Natural killer cell treated with Interleukin-12 subunit alpha and Interleukin-12 subunit beta and Interleukin-15 and Interleukin-18, amount 100 ng/mL, for 72 hours (primary cell): ENCODE measurements around the gene TMEFF1. TPM values are rescaled to one million over a fixed set of nuclear protein-coding genes. Genes with fewer than 3 reads are reported as not detected.

Experiments
- ATAC-seq, 2 donors: fragments of 150-1000 bp; cut with Tn5 transposase in 1 of 2; sonication (Bioruptor Pico), chemical (Tn5 transposase) in 1 of 2; 2 replicates each; pipeline ENCODE4 v1.10.0; 2021
- DNase-seq: peaks from one replicate; pipeline ENCODE4 v3.0.0; 2022; ENCODE audit warnings: low spot score
- H3K27ac Mint-ChIP-seq, 2 donors: 1 replicate in 1 of 2; 2 replicates in 1 of 2; pipeline ENCODE4 v1.8.0; 2022; ENCODE audit warnings: mixed read lengths in 2 of 2, mild to moderate bottlenecking in 1 of 2, moderate library complexity in 1 of 2
- H3K27me3 Mint-ChIP-seq, 2 donors: 1 replicate in 1 of 2; 2 replicates in 1 of 2; pipeline ENCODE4 v1.8.0; 2022; ENCODE audit warnings: mixed read lengths in 2 of 2
- H3K36me3 Mint-ChIP-seq: one replicate; pipeline ENCODE4 v1.8.0; 2022; ENCODE audit warnings: mixed read lengths
- H3K4me1 Mint-ChIP-seq, 2 donors: 1 replicate in 1 of 2; 2 replicates in 1 of 2; pipeline ENCODE4 v1.8.0; 2022; ENCODE audit warnings: low read depth in 2 of 2, mixed read lengths in 2 of 2, mild to moderate bottlenecking in 1 of 2
- H3K4me3 Mint-ChIP-seq: one replicate; pipeline ENCODE4 v1.8.0; 2022; ENCODE audit warnings: mixed read lengths
- H3K9me3 Mint-ChIP-seq: 2 replicates; pipeline ENCODE4 v1.8.0; 2022; ENCODE audit warnings: mixed read lengths
- total RNA-seq, 2 donors: library from RNA; stranded (reverse); gene quantifications; one replicate each; pipeline ENCODE4 v1.2.3, GENCODE V29; 2022

Gene TMEFF1
- total RNA-seq, 2 donors from 2014 or later: 0.33 TPM; not detected in 1

DNA sequence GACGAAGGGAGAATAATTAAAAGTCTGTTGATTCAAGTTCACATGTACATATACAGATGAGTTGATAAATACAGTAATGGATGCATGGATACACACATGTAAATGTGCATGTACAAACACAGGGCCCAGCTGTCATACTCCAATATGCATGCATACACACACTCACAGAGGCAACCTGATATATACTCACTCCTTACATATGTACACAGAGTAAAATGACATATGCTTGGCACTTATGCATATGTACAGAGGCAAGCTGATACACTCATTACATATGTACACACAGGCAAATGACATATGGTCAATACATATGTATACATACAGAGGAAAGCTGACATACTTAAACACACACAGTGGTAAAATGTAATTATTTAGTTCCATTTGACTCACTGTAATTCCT, 7.2 kb upstream of the TMEFF1 start:
- H3K4me1 Mint-ChIP-seq: no peaks in the 10 kb centered on the region
- no peaks in the 10 kb centered on the region for H3K9me3 Mint-ChIP-seq
- no peak for ATAC-seq
- peaks cover 8 to 15% of the 10 kb centered on the region in 2 donors for H3K27me3 Mint-ChIP-seq
- H3K4me3 Mint-ChIP-seq: no peak overlapping the region
- no peak for DNase-seq
- no peaks in the 10 kb centered on the region for H3K36me3 Mint-ChIP-seq
- H3K27ac Mint-ChIP-seq: no peak overlapping the region

DNA sequence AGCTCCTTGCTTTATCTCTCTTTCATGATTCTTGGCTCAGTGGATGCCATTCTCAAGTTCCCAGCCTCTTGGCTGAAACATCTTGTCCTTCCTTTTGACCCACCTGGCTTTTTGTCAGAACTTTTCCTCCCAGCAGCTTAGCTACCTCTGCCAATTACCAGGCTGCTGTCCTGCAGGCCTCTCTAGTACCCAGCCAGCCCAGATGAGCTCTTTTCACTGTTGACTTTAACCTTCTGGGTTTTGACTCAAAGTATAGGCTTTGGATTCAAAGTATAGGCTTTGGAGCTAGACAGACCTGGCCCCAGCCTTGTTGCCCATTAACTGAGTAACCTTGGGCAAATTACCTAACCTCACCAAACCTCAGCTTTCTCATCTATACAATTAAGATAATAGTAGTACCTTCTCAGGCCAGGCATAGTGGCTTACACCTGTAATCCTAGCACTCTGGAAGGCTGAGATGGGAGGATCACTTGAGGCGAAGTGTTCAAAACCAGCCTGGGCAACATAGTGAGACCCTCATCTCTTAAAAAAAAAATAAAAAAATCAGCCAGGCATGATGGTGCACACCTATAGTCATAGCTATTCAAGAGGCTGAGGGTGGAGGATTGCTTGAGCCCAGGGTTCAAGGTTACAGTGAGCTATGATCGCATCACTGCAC, 6.6 kb upstream of the TMEFF1 start:
- Mint-ChIP-seq H3K4me1 (no peaks in the 10 kb centered on the region), H3K36me3 (no peaks in the 10 kb centered on the region), H3K27ac (no peak overlapping the region), H3K9me3 (no peaks in the 10 kb centered on the region), H3K27me3 (peaks cover 13 to 15% of the 10 kb centered on the region in 2 donors), H3K4me3 (no peak overlapping the region)
- DNase-seq (no peak), ATAC-seq (no peak)

DNA sequence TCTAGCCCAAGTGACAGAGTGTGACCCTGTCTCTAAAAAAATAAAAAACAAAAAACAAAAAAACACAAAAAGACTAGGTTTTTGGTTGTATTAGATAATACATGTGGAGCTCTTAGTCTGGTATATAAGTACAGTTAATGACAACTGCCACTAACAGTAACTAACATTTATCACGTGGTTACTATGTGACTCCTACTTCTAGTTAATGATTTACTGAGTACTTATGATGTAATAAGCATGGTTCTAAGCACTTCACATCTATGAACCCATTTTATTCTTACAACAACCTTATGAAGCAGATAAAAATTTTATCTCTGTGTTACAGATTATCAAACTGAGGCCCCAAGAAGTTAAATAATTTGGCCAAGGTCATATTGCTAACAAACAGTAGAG, 6.1 kb upstream of the TMEFF1 start:
- H3K9me3 Mint-ChIP-seq: no peaks in the 10 kb centered on the region
- no peak overlapping the region for H3K27ac Mint-ChIP-seq
- no peak for ATAC-seq
- no peak for DNase-seq
- H3K4me1 Mint-ChIP-seq: no peaks in the 10 kb centered on the region
- no peak overlapping the region for H3K4me3 Mint-ChIP-seq
- H3K36me3 Mint-ChIP-seq: no peaks in the 10 kb centered on the region
- peaks cover 15 to 18% of the 10 kb centered on the region in 2 donors for H3K27me3 Mint-ChIP-seq

DNA sequence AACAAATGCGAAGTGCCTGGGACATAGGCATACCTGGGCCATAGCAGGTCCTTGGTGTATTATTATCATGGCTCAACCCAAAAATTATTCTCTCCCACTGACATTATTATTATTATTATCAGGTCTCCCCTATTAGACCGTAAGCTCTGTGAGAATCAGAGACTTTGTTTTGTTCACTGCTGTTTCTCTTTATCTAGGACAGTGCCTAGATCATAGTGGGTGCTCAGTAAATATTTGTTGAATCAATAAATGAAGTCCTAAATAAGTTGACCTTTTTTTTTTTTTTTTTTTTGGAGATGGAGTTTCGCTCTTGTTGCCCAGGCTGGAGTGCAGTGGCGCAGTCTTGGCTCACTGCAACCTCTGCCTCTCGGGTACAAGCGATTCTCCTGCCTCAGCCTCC, 4.9 kb upstream of the TMEFF1 start:
- Mint-ChIP-seq H3K27ac (no peak overlapping the region), H3K36me3 (no peaks in the 10 kb centered on the region), H3K27me3 (peaks cover 19 to 25% of the 10 kb centered on the region in 2 donors), H3K4me1 (no peaks in the 10 kb centered on the region), H3K9me3 (no peaks in the 10 kb centered on the region), H3K4me3 (no peak overlapping the region)
- DNase-seq (no peak), ATAC-seq (no peak)

DNA sequence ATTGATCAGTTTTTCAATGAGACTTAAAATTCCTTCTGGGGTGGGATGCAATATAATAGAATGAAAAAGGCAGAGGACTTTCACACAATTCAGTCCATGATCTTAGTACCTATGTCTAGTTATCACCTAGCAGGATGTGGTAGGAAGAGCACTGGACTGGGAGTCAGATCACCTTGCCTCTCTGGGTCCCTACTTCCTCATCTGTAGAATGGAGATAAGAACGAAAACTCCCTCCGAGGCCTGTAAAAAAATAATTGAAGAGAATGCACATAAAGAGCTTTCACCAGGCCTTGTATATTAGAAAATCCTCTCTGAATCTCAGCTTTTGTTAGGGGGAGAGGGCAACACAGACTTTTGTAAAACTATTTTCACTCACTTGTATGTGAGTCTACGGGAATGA, 681 bp upstream of the TMEFF1 start:
- Mint-ChIP-seq H3K27ac (no peak overlapping the region), H3K9me3 (no peaks in the 10 kb centered on the region), H3K4me3 (peak overlapping the region; percentile 47), H3K27me3 (peaks cover 28 to 41% of the 10 kb centered on the region in 2 donors), H3K4me1 (peaks cover 6% of the 10 kb centered on the region in 2 donors), H3K36me3 (no peaks in the 10 kb centered on the region)
- DNase-seq (no peak), ATAC-seq (no peak)

DNA sequence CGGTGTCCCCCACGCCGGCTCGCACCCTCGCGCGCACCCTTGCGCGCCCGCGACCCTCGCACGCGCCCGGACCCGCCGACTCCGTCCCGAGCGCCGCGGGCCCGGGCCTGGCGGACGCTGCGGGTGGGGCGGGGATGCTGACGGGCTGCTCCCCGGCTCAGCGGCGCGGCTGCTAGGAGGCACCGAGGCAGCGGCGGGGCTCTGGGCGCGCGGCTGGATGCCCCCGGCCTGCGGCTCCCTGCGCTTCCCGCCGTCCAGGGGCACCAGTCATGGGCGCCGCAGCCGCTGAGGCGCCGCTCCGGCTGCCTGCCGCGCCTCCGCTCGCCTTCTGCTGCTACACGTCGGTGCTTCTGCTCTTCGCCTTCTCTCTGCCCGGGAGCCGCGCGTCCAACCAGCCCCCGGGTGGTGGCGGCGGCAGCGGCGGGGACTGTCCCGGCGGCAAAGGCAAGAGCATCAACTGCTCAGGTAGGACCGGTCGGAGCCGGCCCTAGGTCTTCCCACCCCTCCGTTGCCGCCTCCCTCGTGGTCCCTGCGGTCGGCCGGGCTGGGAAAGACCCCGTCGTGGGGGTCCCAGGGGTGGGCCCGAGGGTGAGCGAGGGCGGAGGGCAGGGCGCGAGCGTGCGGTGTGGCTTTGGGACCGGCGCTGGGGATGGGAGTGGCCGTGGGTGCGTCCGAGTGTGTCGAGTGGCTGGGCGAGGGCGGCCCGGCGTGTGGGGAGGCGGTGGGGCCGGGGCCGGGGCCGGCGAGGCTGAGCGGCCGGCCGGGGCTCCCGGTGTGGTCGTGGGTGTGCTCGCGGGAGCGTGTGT, 530 bp downstream of the TMEFF1 start:
- Mint-ChIP-seq H3K36me3 (no peaks in the 10 kb centered on the region), H3K4me3 (peak overlapping the region; percentile 75), H3K9me3 (no peaks in the 10 kb centered on the region), H3K27me3 (peaks cover 28 to 41% of the 10 kb centered on the region in 2 donors), H3K4me1 (peaks cover 6% of the 10 kb centered on the region in 2 donors), H3K27ac (no peak overlapping the region)
- DNase-seq: no peak
- ATAC-seq: peak; percentile 71 to 77

DNA sequence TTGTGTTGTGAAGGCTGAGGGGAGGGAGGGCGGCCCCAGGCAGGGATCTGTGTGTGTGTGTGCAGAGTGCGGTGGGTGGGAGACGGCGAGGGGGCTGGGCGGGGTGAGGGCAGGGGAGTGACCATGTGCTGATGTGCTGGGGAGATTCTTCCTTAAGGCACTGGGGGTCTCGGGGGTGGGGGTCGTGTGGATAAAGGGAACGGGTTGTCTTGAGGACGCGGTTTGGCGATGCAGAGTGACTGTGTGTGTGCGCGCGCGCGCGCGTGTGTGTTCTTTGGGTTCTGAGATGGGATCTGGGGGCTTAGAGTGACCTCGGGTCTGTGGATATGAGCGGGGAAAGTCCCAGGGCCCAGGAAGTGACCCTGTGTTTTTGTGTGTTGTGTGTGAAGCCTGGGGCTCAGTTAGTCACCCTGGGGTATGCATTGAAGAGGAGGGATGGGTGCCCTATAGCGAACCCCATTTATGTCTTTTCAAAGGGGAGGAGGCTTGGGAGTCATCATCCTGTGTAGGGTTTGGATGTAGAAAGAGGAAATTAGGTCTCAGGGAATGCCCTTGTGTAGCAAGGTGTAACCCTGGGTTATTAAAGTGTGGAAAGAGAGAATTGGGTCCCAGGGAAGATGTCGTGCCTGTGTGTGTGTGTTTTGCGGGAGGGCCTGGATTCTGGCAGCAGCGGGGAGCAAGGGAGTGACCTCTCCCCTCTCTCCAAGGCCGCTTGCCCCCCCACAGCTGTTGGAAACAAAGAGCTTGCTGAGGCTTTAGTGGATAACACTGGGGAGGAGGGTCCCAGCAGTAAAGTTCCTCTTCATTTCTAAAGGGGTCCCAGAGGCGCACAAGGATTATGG, 1.4 kb downstream of the TMEFF1 start:
- ATAC-seq (no peak), DNase-seq (no peak)
- H3K27ac Mint-ChIP-seq: no peak overlapping the region
- H3K36me3 Mint-ChIP-seq: no peaks in the 10 kb centered on the region
- H3K4me1 Mint-ChIP-seq: peaks cover 6% of the 10 kb centered on the region in 2 donors
- peak overlapping the region; percentile 75 for H3K4me3 Mint-ChIP-seq
- peaks cover 29 to 41% of the 10 kb centered on the region in 2 donors for H3K27me3 Mint-ChIP-seq
- no peaks in the 10 kb centered on the region for H3K9me3 Mint-ChIP-seq

DNA sequence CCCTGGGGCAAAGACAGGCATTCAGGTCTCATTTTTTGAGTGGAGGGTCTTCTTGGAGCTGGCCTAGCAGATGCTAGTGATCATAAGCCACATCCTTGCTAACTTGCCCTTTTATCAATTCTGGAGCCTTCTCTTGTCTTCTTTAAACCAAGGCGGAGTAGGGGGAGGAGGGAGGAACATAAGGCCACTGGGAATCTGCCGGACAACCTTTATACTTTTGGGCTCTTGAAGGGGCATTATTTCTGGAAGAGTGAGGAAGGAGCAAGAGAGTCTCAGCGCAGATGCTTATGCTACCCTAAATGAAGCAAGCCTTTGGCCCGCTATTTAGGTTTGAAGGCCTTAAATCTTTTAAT, 2.0 kb downstream of the TMEFF1 start:
- Mint-ChIP-seq H3K4me1 (peaks cover 6% of the 10 kb centered on the region in 2 donors), H3K27me3 (peaks cover 27 to 41% of the 10 kb centered on the region in 2 donors), H3K36me3 (no peaks in the 10 kb centered on the region), H3K27ac (no peak overlapping the region), H3K4me3 (no peak overlapping the region), H3K9me3 (no peaks in the 10 kb centered on the region)
- DNase-seq: no peak
- no peak for ATAC-seq

DNA sequence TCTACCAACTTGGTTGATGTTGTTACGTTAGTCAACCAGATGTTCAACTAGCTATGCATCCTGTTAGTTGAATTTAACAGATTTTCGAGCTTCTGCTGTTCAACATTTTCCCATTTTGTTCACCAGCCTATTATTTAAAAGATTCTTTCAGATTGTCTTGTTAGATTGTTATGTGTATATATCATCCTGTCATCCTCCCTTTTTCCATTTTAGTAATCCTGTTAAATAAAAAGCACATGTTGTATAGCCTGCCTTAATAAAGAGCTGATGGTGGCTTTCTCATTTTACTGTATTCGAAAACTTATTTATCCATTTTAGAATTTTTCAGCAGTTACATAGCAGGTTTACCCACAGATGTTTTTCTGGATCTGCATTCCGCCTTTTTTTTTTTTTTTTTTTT, 4.3 kb downstream of the TMEFF1 start:
- no peak overlapping the region for H3K4me3 Mint-ChIP-seq
- H3K4me1 Mint-ChIP-seq: peaks cover 6% of the 10 kb centered on the region in 2 donors
- DNase-seq (no peak), ATAC-seq (no peak)
- no peaks in the 10 kb centered on the region for H3K36me3 Mint-ChIP-seq
- H3K9me3 Mint-ChIP-seq: no peaks in the 10 kb centered on the region
- peaks cover 29 to 35% of the 10 kb centered on the region in 2 donors for H3K27me3 Mint-ChIP-seq
- no peak overlapping the region for H3K27ac Mint-ChIP-seq

DNA sequence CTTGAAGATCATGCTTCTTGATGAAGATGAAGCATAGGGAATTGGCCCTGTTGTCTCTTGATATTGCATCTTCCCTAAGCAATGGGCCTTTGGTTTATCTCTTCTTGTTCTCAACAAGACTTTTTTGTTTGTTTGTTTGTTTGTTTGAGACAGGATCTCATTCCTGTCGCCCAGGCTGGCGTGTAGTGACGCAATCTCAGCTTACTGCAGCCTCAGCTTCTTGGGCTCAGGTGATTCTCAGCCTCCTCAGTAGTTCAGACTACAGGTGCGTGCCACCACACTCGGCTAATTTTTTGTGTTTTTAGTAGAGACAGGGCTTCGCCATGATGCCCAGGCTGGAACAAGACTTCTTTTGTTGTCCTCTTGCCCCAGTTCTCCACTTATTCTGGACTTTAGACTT, 5.2 kb downstream of the TMEFF1 start:
- Mint-ChIP-seq H3K36me3 (no peaks in the 10 kb centered on the region), H3K27ac (no peak overlapping the region), H3K27me3 (peaks cover 31 to 32% of the 10 kb centered on the region in 2 donors), H3K4me3 (no peak overlapping the region), H3K4me1 (peaks cover 6% of the 10 kb centered on the region in 2 donors), H3K9me3 (no peaks in the 10 kb centered on the region)
- DNase-seq (no peak), ATAC-seq (no peak)

DNA sequence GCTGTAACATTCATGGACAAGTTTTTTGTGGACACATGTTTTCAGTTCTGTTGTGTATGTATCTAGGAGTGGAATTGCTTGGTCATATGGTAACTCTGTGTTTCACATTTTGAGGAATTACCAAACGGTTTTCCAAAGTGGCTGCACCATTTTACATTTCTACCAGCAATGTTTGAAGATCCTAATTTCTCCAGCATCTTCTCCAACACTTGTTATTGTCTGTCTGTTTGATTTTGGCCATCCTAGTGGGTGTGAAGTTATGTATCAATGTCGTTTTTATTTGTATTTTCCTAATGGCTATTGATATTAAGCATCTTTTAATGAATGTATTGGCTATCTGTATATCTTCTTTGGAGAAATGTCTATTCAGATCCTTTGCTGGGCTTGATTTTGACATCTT, 6.9 kb downstream of the TMEFF1 start:
- H3K27ac Mint-ChIP-seq: no peak overlapping the region

DNA sequence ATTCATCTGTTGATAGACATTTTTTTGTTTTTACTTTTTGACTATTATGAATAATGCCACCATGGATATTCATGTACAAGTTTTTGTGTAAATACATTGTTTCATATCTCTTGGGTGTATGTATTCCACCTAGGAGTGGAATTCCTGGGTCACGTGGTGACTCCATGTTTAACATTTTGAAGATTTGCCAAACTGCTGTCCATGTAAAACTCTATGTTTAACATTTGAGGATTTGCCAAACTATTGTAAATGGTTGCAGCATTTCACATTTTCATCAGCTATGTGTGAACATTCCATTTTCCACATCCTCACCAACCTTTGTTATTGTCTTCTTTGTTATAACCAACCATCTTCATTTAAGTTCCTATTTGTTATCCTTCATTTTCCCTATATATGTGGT, 12.2 kb downstream of the TMEFF1 start:
- no peak for ATAC-seq
- Mint-ChIP-seq H3K27ac (no peak overlapping the region), H3K4me1 (no peaks in the 10 kb centered on the region), H3K36me3 (no peaks in the 10 kb centered on the region), H3K4me3 (no peak overlapping the region), H3K9me3 (no peaks in the 10 kb centered on the region), H3K27me3 (peaks cover 10 to 17% of the 10 kb centered on the region in 2 donors)
- DNase-seq: no peak

More for the DNA sequence above, 6.9 kb downstream of the TMEFF1 start:
- Mint-ChIP-seq H3K36me3 (no peaks in the 10 kb centered on the region), H3K4me3 (no peak overlapping the region), H3K9me3 (no peaks in the 10 kb centered on the region), H3K4me1 (no peaks in the 10 kb centered on the region), H3K27me3 (peaks cover 22 to 24% of the 10 kb centered on the region in 2 donors)
- DNase-seq: no peak
- no peak for ATAC-seq

DNA sequence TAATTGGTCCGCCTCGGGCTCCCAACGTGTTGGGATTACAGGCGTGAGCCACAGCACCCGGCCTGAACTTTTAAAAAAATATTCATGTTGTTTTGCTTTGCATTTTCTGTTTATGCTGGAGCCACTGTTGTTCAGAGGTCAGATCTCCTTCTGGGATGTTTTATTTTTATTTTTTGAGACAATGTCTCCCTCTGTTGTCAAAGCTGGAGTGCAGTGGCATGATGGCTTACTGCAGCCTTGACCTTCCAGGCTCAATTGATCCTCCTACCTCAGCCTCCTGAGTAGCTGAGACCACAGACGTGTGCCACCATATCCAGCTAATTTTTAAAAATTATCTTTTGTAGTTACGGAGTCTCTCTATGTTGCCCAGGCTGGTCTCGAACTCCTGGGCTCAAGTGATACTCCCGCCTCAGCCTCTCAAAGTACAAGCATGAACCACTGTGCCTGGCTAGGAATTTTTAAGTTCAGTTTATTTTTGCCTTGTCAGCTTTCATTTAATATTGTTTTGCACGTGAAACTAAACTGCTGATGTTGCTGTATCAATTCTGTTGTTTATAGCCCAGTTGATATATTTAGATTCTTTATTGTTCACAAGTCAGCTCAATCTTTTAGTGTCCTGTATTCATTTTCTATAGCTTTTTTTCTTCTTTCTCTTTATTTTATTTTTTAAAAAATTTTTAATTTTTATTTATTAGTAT, 13.7 kb downstream of the TMEFF1 start:
- DNase-seq (no peak), ATAC-seq (no peak)
- Mint-ChIP-seq H3K4me3 (no peak overlapping the region), H3K36me3 (no peaks in the 10 kb centered on the region), H3K27ac (no peak overlapping the region), H3K9me3 (no peaks in the 10 kb centered on the region), H3K27me3 (peaks cover under 1 to 8% of the 10 kb centered on the region in 2 donors), H3K4me1 (peaks cover 0 to 4% of the 10 kb centered on the region in 2 donors)
